GM19328 (cell line): Measurements from ENCODE around the gene SLC17A2.

Experiments
- ATAC-seq: cut with Tn5 transposase; IDR thresholded peaks from one replicate; pipeline ENCODE4 v1.9.1; 2021; ENCODE audit warnings: mild to moderate bottlenecking, moderate library complexity; ENCODE audit not compliant: unreplicated experiment

The SLC17A2 gene

GRCh38 chr6:25888626-25889025, 41.9 kb downstream of the SLC17A2 start:
- no peak for ATAC-seq

- ATAC-seq, result no peak
Observed at GRCh38 chr6:25886066-25886465, 44.4 kb downstream of the SLC17A2 start.

- no peak for ATAC-seq
Observed at GRCh38 chr6:25883991-25884390, 46.5 kb downstream of the SLC17A2 start.

GRCh38 chr6:25883536-25883935, 47.0 kb downstream of the SLC17A2 start:
- ATAC-seq, result no peak

GRCh38 chr6:25882051-25882496, 48.4 kb downstream of the SLC17A2 start:
- ATAC-seq, result no peak

- no peak for ATAC-seq
Observed at GRCh38 chr6:25880601-25881000, 49.9 kb downstream of the SLC17A2 start.

- no peak for ATAC-seq
Observed at GRCh38 chr6:25878721-25879322, 51.7 kb downstream of the SLC17A2 start.

GRCh38 chr6:25875926-25876602, 54.4 kb downstream of the SLC17A2 start:
- ATAC-seq, result no peak

GRCh38 chr6:25875563-25875905, 55.0 kb downstream of the SLC17A2 start:
- ATAC-seq, result no peak

GRCh38 chr6:25874822-25875562, 55.5 kb downstream of the SLC17A2 start:
- ATAC-seq, result no peak

- no peak for ATAC-seq
Observed at GRCh38 chr6:25874118-25874517, 56.4 kb downstream of the SLC17A2 start, which contains the start of gene SLC17A3. Gene SLC17A3 (minus strand): TSS chr6:25874243. CDS start chr6:25868387, 5,856 bp downstream.

- ATAC-seq, result no peak
Observed at GRCh38 chr6:25872814-25873213, 57.7 kb downstream of the SLC17A2 start.

GRCh38 chr6:25869840-25870239, 60.7 kb downstream of the SLC17A2 start:
- no peak for ATAC-seq

- ATAC-seq, result no peak
Observed at GRCh38 chr6:25868436-25869183, 61.9 kb downstream of the SLC17A2 start.

- ATAC-seq, result no peak
Observed at GRCh38 chr6:25866011-25866410, 64.5 kb downstream of the SLC17A2 start.

GRCh38 chr6:25863360-25863759, 67.1 kb downstream of the SLC17A2 start:
- no peak for ATAC-seq
